Calu3 (cell line): Measurements from ENCODE around the gene HECA. TPM values are rescaled to one million over a fixed set of nuclear protein-coding genes. Genes with fewer than 3 reads are reported as not detected.

Experiments used
- BruUV-seq: library from RNA; stranded (reverse); fragments of 400-500 nt; replicated peaks from 2 replicates; lab custom pipeline; 2021; lab: Mats Ljungman, UMichigan
- CTCF ChIA-PET: fragments of 300-600 bp; sonication (Branson Sonifier 250); formaldehyde crosslinking; loops from one replicate; lab custom pipeline; 2022; ENCODE audit warnings: antibody characterized with exemption; lab: Charles Lee
- DNase-seq: peaks from one replicate; pipeline ENCODE4 v3.0.0; 2022
- H3K27ac Mint-ChIP-seq: one replicate; pipeline ENCODE4 v1.8.0; 2022; ENCODE audit warnings: mixed read lengths; ENCODE audit not compliant: unreplicated experiment
- H3K27me3 Mint-ChIP-seq: one replicate; pipeline ENCODE4 v1.8.0; 2022; ENCODE audit warnings: mixed read lengths; ENCODE audit not compliant: unreplicated experiment
- H3K36me3 Mint-ChIP-seq: one replicate; pipeline ENCODE4 v1.8.0; 2022; ENCODE audit warnings: mild to moderate bottlenecking, moderate library complexity, mixed read lengths; ENCODE audit not compliant: insufficient read depth, unreplicated experiment
- H3K4me1 Mint-ChIP-seq: one replicate; pipeline ENCODE4 v1.8.0; 2022; ENCODE audit warnings: mild to moderate bottlenecking, low read depth, mixed read lengths; ENCODE audit not compliant: unreplicated experiment
- H3K4me3 Mint-ChIP-seq: one replicate; pipeline ENCODE4 v1.8.0; 2022; ENCODE audit warnings: mild to moderate bottlenecking, low read depth, moderate library complexity, mixed read lengths; ENCODE audit not compliant: unreplicated experiment
- H3K9me3 Mint-ChIP-seq: one replicate; pipeline ENCODE4 v1.8.0; 2022; ENCODE audit warnings: low read depth, mixed read lengths; ENCODE audit not compliant: unreplicated experiment
- intact Hi-C: fragments of 100-400 bp; cut with micrococcal nuclease; formaldehyde crosslinking; loops from one replicate; pipeline ENCODE4 v1.10.0; 2022; ENCODE audit not compliant: unreplicated experiment
- total RNA-seq: library from RNA; stranded (reverse); gene quantifications from 2 replicates; pipeline ENCODE4 v1.2.3, GENCODE V29; 2022
- TF ChIP-seq, protein P1 (sequence below): fragments of 200-600 bp; IDR thresholded peaks from one replicate; pipeline ENCODE4 v1.8.0; 2022; ENCODE audit warnings: antibody characterized with exemption; ENCODE audit not compliant: unreplicated experiment

Gene HECA
- total RNA-seq, 1 experiment from 2014 or later = 7.1 TPM

DNA sequence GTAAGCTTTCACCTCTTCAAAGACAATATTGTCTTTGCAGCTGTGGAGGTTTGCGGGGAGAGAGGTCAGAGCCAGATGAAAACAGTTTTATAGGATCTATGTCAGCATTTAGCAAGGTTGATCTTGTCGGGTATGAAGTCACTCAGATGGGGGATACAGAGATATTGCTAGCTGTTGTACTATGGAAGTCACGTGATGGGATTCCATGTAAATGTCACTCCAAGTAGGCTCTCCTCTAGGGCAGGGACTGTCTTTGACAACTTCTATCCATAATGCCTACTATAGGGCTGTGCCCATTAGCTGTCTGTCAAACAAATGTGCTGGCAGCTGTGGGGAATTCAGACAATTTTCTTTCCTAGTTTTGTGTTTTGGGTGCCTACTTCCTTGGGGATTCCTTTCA, 54.8 kb downstream of the HECA start:
- no TSS peak for BruUV-seq
- Mint-ChIP-seq H3K27me3 (no peaks in the 10 kb centered on the region), H3K9me3 (no peaks in the 10 kb centered on the region), H3K27ac (no peak overlapping the region), H3K4me3 (no peak overlapping the region), H3K4me1 (no peaks in the 10 kb centered on the region), H3K36me3 (no peaks in the 10 kb centered on the region)
- CTCF ChIA-PET = no interaction called here
- TF ChIP-seq, protein P1, sequence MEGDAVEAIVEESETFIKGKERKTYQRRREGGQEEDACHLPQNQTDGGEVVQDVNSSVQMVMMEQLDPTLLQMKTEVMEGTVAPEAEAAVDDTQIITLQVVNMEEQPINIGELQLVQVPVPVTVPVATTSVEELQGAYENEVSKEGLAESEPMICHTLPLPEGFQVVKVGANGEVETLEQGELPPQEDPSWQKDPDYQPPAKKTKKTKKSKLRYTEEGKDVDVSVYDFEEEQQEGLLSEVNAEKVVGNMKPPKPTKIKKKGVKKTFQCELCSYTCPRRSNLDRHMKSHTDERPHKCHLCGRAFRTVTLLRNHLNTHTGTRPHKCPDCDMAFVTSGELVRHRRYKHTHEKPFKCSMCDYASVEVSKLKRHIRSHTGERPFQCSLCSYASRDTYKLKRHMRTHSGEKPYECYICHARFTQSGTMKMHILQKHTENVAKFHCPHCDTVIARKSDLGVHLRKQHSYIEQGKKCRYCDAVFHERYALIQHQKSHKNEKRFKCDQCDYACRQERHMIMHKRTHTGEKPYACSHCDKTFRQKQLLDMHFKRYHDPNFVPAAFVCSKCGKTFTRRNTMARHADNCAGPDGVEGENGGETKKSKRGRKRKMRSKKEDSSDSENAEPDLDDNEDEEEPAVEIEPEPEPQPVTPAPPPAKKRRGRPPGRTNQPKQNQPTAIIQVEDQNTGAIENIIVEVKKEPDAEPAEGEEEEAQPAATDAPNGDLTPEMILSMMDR = no peak
- no peak for DNase-seq
- intact Hi-C loops = no loop called here

DNA sequence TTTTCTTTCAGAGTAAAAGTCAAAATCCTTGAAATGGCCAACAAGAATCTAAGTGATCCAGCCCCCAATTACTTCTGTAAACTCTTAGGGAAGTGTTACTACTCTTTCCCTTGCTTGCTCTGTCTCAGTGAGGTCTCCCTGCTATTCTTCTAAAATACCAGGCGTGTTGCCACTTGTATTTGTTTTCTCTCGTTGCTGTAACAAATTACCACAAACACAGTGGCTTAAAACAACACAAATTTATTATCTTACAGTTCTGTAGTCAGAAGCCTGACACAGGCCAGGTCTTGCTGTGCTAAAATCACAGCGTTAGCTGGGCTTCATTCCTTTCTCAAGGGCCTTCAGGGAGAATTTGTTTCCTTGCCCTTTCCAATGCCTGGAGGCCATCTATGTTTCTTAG, 59.9 kb downstream of the HECA start:
- Mint-ChIP-seq H3K4me1 (no peaks in the 10 kb centered on the region), H3K9me3 (no peaks in the 10 kb centered on the region), H3K27ac (no peak overlapping the region), H3K4me3 (no peak overlapping the region), H3K27me3 (no peaks in the 10 kb centered on the region), H3K36me3 (no peaks in the 10 kb centered on the region)
- intact Hi-C loops = no loop called here
- CTCF ChIA-PET = no interaction called here
- BruUV-seq = no TSS peak
- no peak for DNase-seq
- TF ChIP-seq, protein P1 = no peak

DNA sequence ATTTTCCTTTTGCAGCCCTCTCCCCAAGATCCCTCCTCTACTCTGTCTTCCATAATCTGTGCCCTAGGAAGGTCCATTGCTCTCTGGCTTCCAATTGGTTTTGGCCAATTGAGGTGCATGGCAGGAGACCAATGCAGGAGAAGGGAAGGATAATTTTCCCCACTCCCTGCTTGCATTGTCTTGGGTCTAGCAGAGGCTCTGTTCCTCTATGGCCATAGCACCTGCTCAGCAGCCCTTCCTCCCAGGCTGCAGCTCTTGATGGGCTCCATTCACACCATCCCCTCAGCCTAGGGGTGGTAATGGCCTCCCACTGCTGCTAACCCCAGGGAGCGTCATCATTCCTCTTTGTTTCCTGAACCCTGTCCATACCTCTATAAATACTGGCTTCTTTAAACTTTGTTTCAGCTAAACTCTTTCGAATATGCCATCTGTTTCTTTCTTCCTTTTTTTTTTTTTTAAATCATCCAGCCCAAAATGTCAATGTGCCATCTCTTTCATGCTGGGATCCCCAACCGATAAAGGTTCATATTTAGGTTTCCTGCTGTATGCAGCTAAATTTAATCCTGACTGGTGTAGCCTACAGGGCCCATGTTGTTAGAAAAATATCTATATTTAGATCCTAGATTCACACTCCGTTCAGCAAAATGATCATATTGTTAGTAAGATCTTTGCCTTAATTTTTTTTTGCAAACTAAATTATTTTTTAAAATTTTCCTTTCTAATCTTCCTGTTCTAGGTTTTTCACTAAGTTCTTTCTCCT, 63.8 kb downstream of the HECA start:
- DNase-seq = no peak
- CTCF ChIA-PET = no interaction called here

DNA sequence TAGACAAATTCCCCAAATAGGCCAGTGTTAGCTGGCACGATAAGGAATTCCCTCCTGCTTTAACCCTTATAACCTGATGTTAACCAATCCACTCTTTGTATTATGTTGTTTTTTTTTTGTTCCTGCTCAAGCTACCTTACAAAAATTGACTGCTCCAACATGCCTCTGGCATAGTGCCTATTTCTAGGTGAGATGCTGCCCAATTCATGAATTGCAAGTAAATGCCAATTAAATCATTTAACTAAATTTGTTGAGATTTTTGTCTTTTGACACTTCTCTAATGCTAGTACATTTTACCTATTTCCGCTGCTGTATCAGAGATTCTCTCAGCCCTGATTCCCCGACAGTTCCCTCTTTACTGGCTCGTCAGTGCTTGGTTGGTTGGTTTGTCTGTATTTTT, 66.5 kb downstream of the HECA start:
- Mint-ChIP-seq H3K27me3 (no peaks in the 10 kb centered on the region), H3K36me3 (no peaks in the 10 kb centered on the region), H3K4me3 (no peak overlapping the region), H3K27ac (no peak overlapping the region), H3K9me3 (peaks cover 2% of the 10 kb centered on the region), H3K4me1 (no peaks in the 10 kb centered on the region)
- no peak for DNase-seq
- TF ChIP-seq, protein P1 = no peak
- intact Hi-C loops = no loop called here
- CTCF ChIA-PET = no interaction called here
- no TSS peak for BruUV-seq

More for the DNA sequence above, 63.8 kb downstream of the HECA start:
- Mint-ChIP-seq H3K9me3 (no peaks in the 10 kb centered on the region), H3K36me3 (no peaks in the 10 kb centered on the region), H3K27me3 (no peaks in the 10 kb centered on the region), H3K4me3 (no peak overlapping the region), H3K27ac (no peak overlapping the region), H3K4me1 (no peaks in the 10 kb centered on the region)
- TF ChIP-seq, protein P1 = no peak
- no TSS peak for BruUV-seq
- intact Hi-C loops = no loop called here
